Left ventricle myocardium inferior (tissue), 1 donor: ENCODE measurements around the gene RAD18. TPM values are rescaled to one million over a fixed set of nuclear protein-coding genes. Genes with fewer than 3 reads are reported as not detected.

Experiments used
- DNase-seq: peaks from one replicate; pipeline ENCODE4 v3.0.0-alpha.2; 2020
- H3K27ac ChIP-seq: fragments of 200-600 bp; replicated peaks from 2 replicates; pipeline ENCODE4 v1.8.0; 2021
- H3K27me3 ChIP-seq: fragments of 200-600 bp; 2 replicates; pipeline ENCODE4 v1.8.0; 2021; ENCODE audit warnings: low read depth
- H3K36me3 ChIP-seq: fragments of 200-600 bp; 2 replicates; pipeline ENCODE4 v1.8.0; 2021
- H3K4me1 ChIP-seq: fragments of 200-600 bp; 2 replicates; pipeline ENCODE4 v1.8.0; 2021
- H3K4me3 ChIP-seq: fragments of 200-600 bp; 2 replicates; pipeline ENCODE4 v1.8.0; 2021; ENCODE audit warnings: mild to moderate bottlenecking, moderate library complexity
- H3K9me3 ChIP-seq: fragments of 200-600 bp; replicated peaks from 2 replicates; pipeline ENCODE4 v1.8.0; 2021
- CTCF ChIP-seq: fragments of 200-600 bp; IDR thresholded peaks from 2 replicates; pipeline ENCODE4 v1.8.0; 2021; ENCODE audit warnings: antibody characterized with exemption, mild to moderate bottlenecking, borderline replicate concordance
- intact Hi-C: fragments of 100-400 bp; cut with micrococcal nuclease; formaldehyde crosslinking; loops from one replicate; pipeline ENCODE4 v1.11.0; 2022
- total RNA-seq: library from RNA; stranded (reverse); fragmentation: NEBNext Ultra II Directional; extraction: Animal tissue kit (Norgen Biotek cat#: 25700); gene quantifications from one replicate; pipeline ENCODE4 v1.2.1, GENCODE V29; 2021
- donor health status: DM: no; HTN: yes; CAD: no; lungs with severe emphysema.

The RAD18 gene
- total RNA-seq, 1 donor from 2014 or later, result 6.8 TPM

GRCh38 chr3:8888301-8888915 is 74.9 kb downstream of the RAD18 start:
- TF ChIP-seq CTCF, result no peak
- no peak overlapping the region for H3K4me3 ChIP-seq
- no peaks in the 10 kb centered on the region for H3K9me3 ChIP-seq
- H3K4me1 ChIP-seq, result peaks cover 5% of the 10 kb centered on the region
- peaks cover 10% of the 10 kb centered on the region for H3K36me3 ChIP-seq
- intact Hi-C loops, result no loop called here
- DNase-seq, result no peak
- H3K27ac ChIP-seq, result no peak overlapping the region
- no peaks in the 10 kb centered on the region for H3K27me3 ChIP-seq

GRCh38 chr3:8887435-8888300 is 75.6 kb downstream of the RAD18 start:
- peaks cover 11% of the 10 kb centered on the region for H3K36me3 ChIP-seq
- no peak overlapping the region for H3K4me3 ChIP-seq
- H3K4me1 ChIP-seq, result peaks cover 5% of the 10 kb centered on the region
- no peak for DNase-seq
- no peaks in the 10 kb centered on the region for H3K9me3 ChIP-seq
- intact Hi-C loops, result no loop called here
- H3K27ac ChIP-seq, result no peak overlapping the region
- TF ChIP-seq CTCF, result no peak
- no peaks in the 10 kb centered on the region for H3K27me3 ChIP-seq

- Histone ChIP-seq H3K36me3 (peaks cover 11% of the 10 kb centered on the region), H3K9me3 (no peaks in the 10 kb centered on the region), H3K4me1 (peaks cover 5% of the 10 kb centered on the region), H3K27me3 (no peaks in the 10 kb centered on the region), H3K27ac (no peak overlapping the region), H3K4me3 (no peak overlapping the region)
- no peak for TF ChIP-seq CTCF
- DNase-seq, result no peak
- intact Hi-C loops, result no loop called here
Observed at GRCh38 chr3:8886546-8886945, 76.7 kb downstream of the RAD18 start.

- Histone ChIP-seq H3K27ac (no peak overlapping the region), H3K36me3 (peaks cover 11% of the 10 kb centered on the region), H3K27me3 (no peaks in the 10 kb centered on the region), H3K4me3 (no peak overlapping the region), H3K4me1 (peaks cover 5% of the 10 kb centered on the region), H3K9me3 (no peaks in the 10 kb centered on the region)
- intact Hi-C loops, result no loop called here
- no peak for DNase-seq
- no peak for TF ChIP-seq CTCF
Observed at GRCh38 chr3:8885536-8886316, 77.5 kb downstream of the RAD18 start.

GRCh38 chr3:8884630-8885290 is 78.5 kb downstream of the RAD18 start:
- peaks cover 11% of the 10 kb centered on the region for H3K36me3 ChIP-seq
- no peak overlapping the region for H3K4me3 ChIP-seq

More at GRCh38 chr3:8884630-8885290, 78.5 kb downstream of the RAD18 start:
- DNase-seq, result no peak
- intact Hi-C loops, result no loop called here
- Histone ChIP-seq H3K27me3 (no peaks in the 10 kb centered on the region), H3K4me1 (peaks cover 5% of the 10 kb centered on the region), H3K27ac (no peak overlapping the region), H3K9me3 (no peaks in the 10 kb centered on the region)
- no peak for TF ChIP-seq CTCF
